SU-DHL-6 (cell line): ENCODE measurements around the gene NTN4.

Source experiments
- H2AFZ ChIP-seq: fragments of 200-600 bp; sonication (generic); 2 replicates; pipeline ENCODE4 v1.6.1; 2014; ENCODE audit warnings: low read depth, mild to moderate bottlenecking, moderate library complexity, mixed read lengths, antibody characterized with exemption, low read length; ENCODE audit not compliant: severe bottlenecking
- H3F3A ChIP-seq: fragments of 200-600 bp; shearing (Covaris generic); 2 replicates; pipeline ENCODE4 v1.6.0; 2016; ENCODE audit warnings: antibody characterized with exemption, mild to moderate bottlenecking; ENCODE audit not compliant: insufficient read depth
- H3K27ac ChIP-seq: fragments of 200-600 bp; sonication (generic); 2 replicates; pipeline ENCODE4 v1.5.1; 2016; ENCODE audit warnings: low read depth, mild to moderate bottlenecking, low read length, moderate library complexity, mixed read lengths
- H3K27me3 ChIP-seq: fragments of 200-600 bp; sonication (generic), shearing (Covaris generic); 2 replicates; pipeline ENCODE4 v1.6.0; 2014; ENCODE audit warnings: mild to moderate bottlenecking, low read length
- H3K36me3 ChIP-seq: fragments of 200-600 bp; sonication (generic); 2 replicates; pipeline ENCODE4 v1.6.1; 2014; ENCODE audit warnings: mild to moderate bottlenecking, low read length, mixed read lengths
- H3K4me2 ChIP-seq: fragments of 300-600, 200-600 bp; shearing (Covaris generic), sonication (generic); 2 replicates; pipeline ENCODE4 v1.6.0; 2014; ENCODE audit warnings: low read length, low read depth, mild to moderate bottlenecking; ENCODE audit not compliant: poor library complexity, severe bottlenecking
- H3K4me3 ChIP-seq: fragments of 200-600 bp; sonication (generic); 2 replicates; pipeline ENCODE4 v1.5.1; 2014; ENCODE audit warnings: antibody characterized with exemption, low read length, mild to moderate bottlenecking, mixed read lengths; ENCODE audit not compliant: insufficient read depth, poor library complexity, severe bottlenecking
- H3K79me2 ChIP-seq: fragments of 200-600 bp; sonication (generic); 2 replicates; pipeline ENCODE4 v1.6.1; 2014; ENCODE audit warnings: mild to moderate bottlenecking, low read length, moderate library complexity; ENCODE audit not compliant: insufficient read depth
- H3K9ac ChIP-seq: fragments of 200-600 bp; sonication (generic); 2 replicates; pipeline ENCODE4 v1.7.0; 2014; ENCODE audit warnings: mild to moderate bottlenecking, low read length
- H3K9me2 ChIP-seq: fragments of 200-600 bp; sonication (generic); replicated peaks from 2 replicates; pipeline ENCODE4 v1.6.1; 2014; ENCODE audit warnings: low read length; ENCODE audit not compliant: insufficient read depth
- H3K9me3 ChIP-seq: fragments of 200-600 bp; sonication (generic); 2 replicates; pipeline ENCODE4 v1.6.1; 2014; ENCODE audit warnings: low read length, mixed read lengths; ENCODE audit not compliant: insufficient read depth
- H4K20me1 ChIP-seq: fragments of 200-600 bp; sonication (generic); 2 replicates; pipeline ENCODE4 v1.6.1; 2014; ENCODE audit warnings: low read depth, mild to moderate bottlenecking, antibody characterized with exemption, low read length, moderate library complexity, mixed read lengths
- EZH2phosphoT487 ChIP-seq: fragments of 200-600 bp; sonication (generic), shearing (Covaris generic); conservative IDR thresholded peaks from 2 replicates; pipeline ENCODE4 v1.6.1; 2018; ENCODE audit warnings: mild to moderate bottlenecking, antibody characterized with exemption, low read length, moderate library complexity, mixed read lengths
- TF ChIP-seq, protein P1 (sequence below): fragments of 200-600 bp; sonication (generic); IDR thresholded peaks from one replicate; pipeline ENCODE4 v1.5.1; 2017; ENCODE audit warnings: antibody characterized with exemption, mild to moderate bottlenecking, low read length, moderate library complexity; ENCODE audit not compliant: insufficient read depth, poor library complexity, severe bottlenecking

The NTN4 gene

DNA sequence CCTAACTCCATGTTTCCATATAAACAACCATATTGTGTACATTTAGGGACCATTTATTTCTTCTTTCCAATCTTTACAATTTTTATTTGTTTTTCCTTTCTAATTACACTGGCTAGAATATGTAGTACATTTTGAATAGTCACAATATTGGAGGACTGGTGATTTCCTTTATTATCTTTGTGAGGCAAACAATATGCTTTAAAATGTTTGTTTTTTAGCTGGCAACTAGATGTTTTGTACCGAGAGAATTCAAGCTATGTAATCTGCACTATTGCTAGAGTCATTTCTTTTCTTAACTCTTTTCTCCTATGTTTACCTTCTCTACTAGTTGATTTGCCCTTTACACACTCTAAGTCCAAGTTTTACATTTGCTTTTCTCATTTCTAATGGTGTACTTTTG, 13.3 kb upstream of the NTN4 start:
- H3K4me2 ChIP-seq = no peak overlapping the region
- H2AFZ ChIP-seq = no peak overlapping the region
- no peaks in the 10 kb centered on the region for H3F3A ChIP-seq
- H3K9ac ChIP-seq = no peak overlapping the region
- no peak for TF ChIP-seq EZH2phosphoT487
- TF ChIP-seq, protein P1, sequence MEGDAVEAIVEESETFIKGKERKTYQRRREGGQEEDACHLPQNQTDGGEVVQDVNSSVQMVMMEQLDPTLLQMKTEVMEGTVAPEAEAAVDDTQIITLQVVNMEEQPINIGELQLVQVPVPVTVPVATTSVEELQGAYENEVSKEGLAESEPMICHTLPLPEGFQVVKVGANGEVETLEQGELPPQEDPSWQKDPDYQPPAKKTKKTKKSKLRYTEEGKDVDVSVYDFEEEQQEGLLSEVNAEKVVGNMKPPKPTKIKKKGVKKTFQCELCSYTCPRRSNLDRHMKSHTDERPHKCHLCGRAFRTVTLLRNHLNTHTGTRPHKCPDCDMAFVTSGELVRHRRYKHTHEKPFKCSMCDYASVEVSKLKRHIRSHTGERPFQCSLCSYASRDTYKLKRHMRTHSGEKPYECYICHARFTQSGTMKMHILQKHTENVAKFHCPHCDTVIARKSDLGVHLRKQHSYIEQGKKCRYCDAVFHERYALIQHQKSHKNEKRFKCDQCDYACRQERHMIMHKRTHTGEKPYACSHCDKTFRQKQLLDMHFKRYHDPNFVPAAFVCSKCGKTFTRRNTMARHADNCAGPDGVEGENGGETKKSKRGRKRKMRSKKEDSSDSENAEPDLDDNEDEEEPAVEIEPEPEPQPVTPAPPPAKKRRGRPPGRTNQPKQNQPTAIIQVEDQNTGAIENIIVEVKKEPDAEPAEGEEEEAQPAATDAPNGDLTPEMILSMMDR = no peak
- H3K27me3 ChIP-seq = no peaks in the 10 kb centered on the region
- H4K20me1 ChIP-seq = no peaks in the 10 kb centered on the region
- no peak overlapping the region for H3K27ac ChIP-seq
- H3K36me3 ChIP-seq = no peaks in the 10 kb centered on the region
- H3K79me2 ChIP-seq = no peaks in the 10 kb centered on the region
- no peak overlapping the region for H3K4me3 ChIP-seq
- no peaks in the 10 kb centered on the region for H3K9me2 ChIP-seq
- H3K9me3 ChIP-seq = no peaks in the 10 kb centered on the region

DNA sequence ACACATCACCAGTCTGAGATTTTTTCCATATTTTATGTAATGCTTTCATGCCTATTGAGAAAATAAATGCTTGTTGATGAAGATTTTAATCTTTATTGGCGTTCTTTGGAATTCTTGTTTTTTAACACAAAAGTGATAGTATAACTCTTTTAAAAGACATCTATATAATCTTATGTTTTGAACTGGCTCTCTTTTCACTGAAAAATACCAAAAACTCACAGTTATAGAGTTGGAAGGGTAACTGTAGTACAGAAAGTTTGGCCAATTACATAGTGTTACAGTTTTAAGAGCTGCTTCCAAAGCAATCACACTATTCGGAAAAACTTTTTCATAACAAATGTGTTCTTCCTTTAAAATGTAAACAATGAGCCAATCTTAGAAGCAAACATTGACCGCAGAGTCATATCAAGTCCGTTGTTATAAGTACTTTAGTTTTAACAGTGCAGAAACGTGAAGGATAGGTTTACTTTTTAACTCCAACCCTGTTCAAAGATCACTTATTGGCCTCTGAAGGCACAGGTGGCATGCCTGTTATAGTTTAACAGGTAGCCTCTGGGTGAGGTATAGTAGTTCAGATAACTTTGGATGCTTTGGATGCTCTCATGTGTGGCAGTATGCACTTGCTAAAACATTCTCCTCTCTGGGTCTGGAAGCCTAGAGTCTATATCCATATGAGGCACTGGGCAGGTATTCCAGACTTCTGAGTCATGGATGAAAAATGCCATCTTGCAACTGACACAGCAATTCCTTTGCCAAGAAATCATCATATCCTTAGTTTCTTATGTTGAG, 12.1 kb upstream of the NTN4 start:
- no peak overlapping the region for H3K9ac ChIP-seq
- H2AFZ ChIP-seq = no peak overlapping the region
- H3K9me2 ChIP-seq = no peaks in the 10 kb centered on the region
- TF ChIP-seq, protein P1 = no peak
- no peak for TF ChIP-seq EZH2phosphoT487
- H3K9me3 ChIP-seq = no peaks in the 10 kb centered on the region
- H3K79me2 ChIP-seq = no peaks in the 10 kb centered on the region
- H3K36me3 ChIP-seq = no peaks in the 10 kb centered on the region
- no peak overlapping the region for H3K4me2 ChIP-seq
- H3F3A ChIP-seq = no peaks in the 10 kb centered on the region
- H3K27me3 ChIP-seq = no peaks in the 10 kb centered on the region
- H3K27ac ChIP-seq = no peak overlapping the region
- H4K20me1 ChIP-seq = no peaks in the 10 kb centered on the region
- H3K4me3 ChIP-seq = no peak overlapping the region

DNA sequence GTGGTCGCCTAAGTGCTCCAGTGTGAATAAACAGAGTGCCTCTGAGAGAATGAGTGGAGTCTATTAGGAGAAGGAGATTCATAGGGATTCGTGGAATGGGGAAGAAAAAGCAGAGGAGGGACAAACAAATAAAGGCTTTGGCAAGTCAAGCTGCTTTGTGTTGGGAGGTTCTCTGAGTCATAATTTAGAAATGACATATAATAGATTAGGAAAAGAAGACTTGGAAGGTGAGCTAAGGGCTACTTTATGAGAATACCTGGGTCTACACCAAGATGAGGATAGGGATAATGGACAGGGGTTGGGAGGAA, 6.4 kb upstream of the NTN4 start:
- H3K4me2 ChIP-seq = no peak overlapping the region
- H2AFZ ChIP-seq = no peak overlapping the region
- H3K36me3 ChIP-seq = no peaks in the 10 kb centered on the region
- no peak overlapping the region for H3K4me3 ChIP-seq
- no peaks in the 10 kb centered on the region for H3K9me3 ChIP-seq
- no peaks in the 10 kb centered on the region for H4K20me1 ChIP-seq
- no peaks in the 10 kb centered on the region for H3K9me2 ChIP-seq
- no peaks in the 10 kb centered on the region for H3K27me3 ChIP-seq
- no peak overlapping the region for H3K27ac ChIP-seq
- no peaks in the 10 kb centered on the region for H3K79me2 ChIP-seq
- no peak for TF ChIP-seq EZH2phosphoT487
- TF ChIP-seq, protein P1 = no peak
- no peaks in the 10 kb centered on the region for H3F3A ChIP-seq
- no peak overlapping the region for H3K9ac ChIP-seq
